IMR-90 (cell line): Measurements from ENCODE around the gene PDE11A. TPM values are rescaled to one million over a fixed set of nuclear protein-coding genes. Genes with fewer than 3 reads are reported as not detected.

Experiments
- ATAC-seq: fragments of 200-7000 bp; cut with Tn5 transposase; 2 replicates; pipeline ENCODE4 v1.9.1; 2020; ENCODE audit warnings: low read depth, mild to moderate bottlenecking, moderate library complexity
- BruUV-seq: library from RNA; stranded (reverse); fragments of 400-500 nt; replicated peaks from 2 replicates; lab custom pipeline; 2021; lab: Mats Ljungman, UMichigan
- CTCF ChIA-PET: fragments of 300-600 bp; formaldehyde crosslinking; extraction: SDS; loops from one replicate; lab custom pipeline; 2021; ENCODE audit warnings: antibody characterized with exemption; lab: Yijun Ruan, JAX
- POLR2A ChIA-PET: fragments of 300-600 bp; sonication (Branson Sonifier 250); formaldehyde crosslinking; loops from one replicate; lab custom pipeline; 2022; ENCODE audit warnings: antibody characterized with exemption; ENCODE audit not compliant: unreplicated experiment; lab: Charles Lee
- DNase-seq: peaks from one replicate; pipeline ENCODE4 v3.0.0; 2013
- H2AFZ ChIP-seq: replicated peaks from 2 replicates; pipeline ENCODE3; 2013; ENCODE audit warnings: low read length, mild to moderate bottlenecking; ENCODE audit not compliant: poor library complexity
- H2AK5ac ChIP-seq: 2 replicates; pipeline ENCODE4 v1.6.1; 2013; ENCODE audit warnings: low read depth, low read length, inconsistent platforms
- H2AK9ac ChIP-seq: replicated peaks from 2 replicates; pipeline ENCODE3; 2013; ENCODE audit warnings: mild to moderate bottlenecking, low read depth, low read length, moderate library complexity; ENCODE audit not compliant: poor library complexity
- H2BK120ac ChIP-seq: 2 replicates; pipeline ENCODE4 v1.6.1; 2013; ENCODE audit warnings: low read depth, low read length, inconsistent platforms
- H2BK15ac ChIP-seq: 3 replicates; pipeline ENCODE4 v1.6.1; 2013; ENCODE audit warnings: low read depth, low read length, inconsistent platforms
- H2BK20ac ChIP-seq: 2 replicates; pipeline ENCODE4 v1.6.1; 2013; ENCODE audit warnings: low read depth, mild to moderate bottlenecking, inconsistent platforms, low read length, moderate library complexity
- H2BK5ac ChIP-seq: 2 replicates; pipeline ENCODE4 v1.6.1; 2013; ENCODE audit warnings: mild to moderate bottlenecking, low read depth, low read length, inconsistent platforms; ENCODE audit not compliant: poor library complexity, severe bottlenecking
- H3K14ac ChIP-seq: replicated peaks from 2 replicates; pipeline ENCODE4 v1.6.1; 2013; ENCODE audit warnings: low read depth, low read length, inconsistent platforms
- H3K18ac ChIP-seq: 2 replicates; pipeline ENCODE4 v1.6.1; 2013; ENCODE audit warnings: low read depth, low read length, control low read depth
- H3K23ac ChIP-seq: 2 replicates; pipeline ENCODE4 v1.6.1; 2013; ENCODE audit warnings: low read depth, low read length, inconsistent platforms
- H3K27ac ChIP-seq: 2 replicates; pipeline ENCODE4 v1.5.1; 2013; ENCODE audit warnings: mild to moderate bottlenecking, control low read depth, low read length; ENCODE audit not compliant: insufficient read depth
- H3K27me3 ChIP-seq: 2 replicates; pipeline ENCODE4 v1.6.1; 2013; ENCODE audit warnings: low read length; ENCODE audit not compliant: control insufficient read depth, insufficient read depth
- H3K36me3 ChIP-seq: 2 replicates; pipeline ENCODE4 v1.6.1; 2013; ENCODE audit warnings: low read length, mixed read lengths; ENCODE audit not compliant: control insufficient read depth, insufficient read depth
- H3K4ac ChIP-seq: 2 replicates; pipeline ENCODE4 v1.6.1; 2013; ENCODE audit warnings: low read depth, low read length, inconsistent platforms
- H3K4me1 ChIP-seq: 2 replicates; pipeline ENCODE4 v1.6.1; 2013; ENCODE audit warnings: low read length, mixed read lengths; ENCODE audit not compliant: control insufficient read depth, insufficient read depth
- H3K4me2 ChIP-seq: 2 replicates; pipeline ENCODE4 v1.6.1; 2013; ENCODE audit warnings: low read depth, mild to moderate bottlenecking, control low read depth, low read length, moderate library complexity
- H3K4me3 ChIP-seq: 2 replicates; pipeline ENCODE4 v1.5.1; 2013; ENCODE audit warnings: low read depth, mild to moderate bottlenecking, control low read depth, low read length, moderate library complexity; ENCODE audit not compliant: insufficient read depth
- H3K56ac ChIP-seq: 2 replicates; pipeline ENCODE4 v1.6.1; 2013; ENCODE audit warnings: low read length, inconsistent platforms; ENCODE audit not compliant: insufficient read depth; ENCODE audit errors: extremely low read depth
- H3K79me1 ChIP-seq, 2 experiments: 2 replicates each; pipeline ENCODE4 v1.6.1; 2013; ENCODE audit warnings: low read length in 2 of 2, inconsistent platforms in 1 of 2, low read depth in 1 of 2
- H3K9ac ChIP-seq: 2 replicates; pipeline ENCODE4 v1.6.1; 2013; ENCODE audit warnings: low read depth, low read length, control low read depth
- H3K9me1 ChIP-seq: 2 replicates; pipeline ENCODE4 v1.6.1; 2013; ENCODE audit warnings: low read length, inconsistent platforms; ENCODE audit not compliant: insufficient read depth
- H3K9me3 ChIP-seq: 2 replicates; pipeline ENCODE4 v1.6.1; 2013; ENCODE audit warnings: low read length; ENCODE audit not compliant: control insufficient read depth, insufficient read depth
- H4K20me1 ChIP-seq: 2 replicates; pipeline ENCODE4 v1.6.1; 2013; ENCODE audit warnings: low read length, inconsistent platforms; ENCODE audit not compliant: insufficient read depth
- H4K5ac ChIP-seq: 2 replicates; pipeline ENCODE4 v1.6.1; 2013; ENCODE audit warnings: mild to moderate bottlenecking, low read depth, low read length, control low read depth
- H4K8ac ChIP-seq, 2 experiments: 2 replicates each; pipeline ENCODE4 v1.6.1; 2013; ENCODE audit warnings: low read depth in 2 of 2, low read length in 2 of 2, control low read depth in 1 of 2, inconsistent platforms in 1 of 2
- H4K91ac ChIP-seq: 2 replicates; pipeline ENCODE4 v1.6.1; 2013; ENCODE audit warnings: low read depth, low read length, inconsistent platforms; ENCODE audit not compliant: insufficient read depth
- CTCF ChIP-seq: conservative IDR thresholded peaks from 2 replicates; pipeline ENCODE4 v1.5.1; 2012; ENCODE audit warnings: mild to moderate bottlenecking, low read depth, low read length, improper control_type of control experiment
- ELK1 ChIP-seq: fragments of 150-350 bp; IDR thresholded peaks from 2 replicates; pipeline ENCODE4 v1.6.1; 2016; ENCODE audit warnings: low read depth, mild to moderate bottlenecking, low read length, moderate library complexity, borderline replicate concordance
- FOS ChIP-seq: fragments of 150-350 bp; IDR thresholded peaks from 2 replicates; pipeline ENCODE4 v1.6.1; 2016; ENCODE audit warnings: low read depth, low read length
- MAFK ChIP-seq: IDR thresholded peaks from 2 replicates; pipeline ENCODE4 v1.6.1; 2012; ENCODE audit warnings: low read depth, low read length, improper control_type of control experiment
- MXI1 ChIP-seq: IDR thresholded peaks from 2 replicates; pipeline ENCODE4 v1.6.1; 2012; ENCODE audit warnings: low read depth, mild to moderate bottlenecking, low read length, moderate library complexity, borderline replicate concordance
- NFE2L2 ChIP-seq: fragments of 150-350 bp; IDR thresholded peaks from 2 replicates; pipeline ENCODE4 v1.6.1; 2016; ENCODE audit warnings: low read depth, mild to moderate bottlenecking, low read length
- RFX5 ChIP-seq: IDR thresholded peaks from 2 replicates; pipeline ENCODE4 v1.8.0; 2012; ENCODE audit warnings: low read depth, mild to moderate bottlenecking, low read length, moderate library complexity
- WGBS, 2 experiments: methylation state at CpG; one replicate each; pipeline versions ENCODE4 v1.1.5 to v1.1.7; 2013; ENCODE audit warnings: missing lambda C conversion rate in 2 of 2; ENCODE audit not compliant: insufficient read length in 1 of 2; ENCODE audit errors: extremely low coverage in 2 of 2; 5-methylcytosine and 5-hydroxymethylcytosine counted together
- dilution Hi-C: fragments of 300-500 bp; cut with HindIII; formaldehyde crosslinking; loops from one replicate; pipeline ENCODE4 v1.14.3; 2018; ENCODE audit warnings: low sequenced_read_pairs; ENCODE audit not compliant: unreplicated experiment
- in situ Hi-C: fragments of 300-500 bp; cut with MboI; formaldehyde crosslinking; loops from 3 replicates; pipeline ENCODE4 v1.14.3; 2019; ENCODE audit warnings: low sequenced_read_pairs, inconsistent platforms, mixed read lengths
- intact Hi-C: fragments of 100-400 bp; cut with micrococcal nuclease; formaldehyde crosslinking; loops from 2 replicates; pipeline ENCODE4 v1.10.0; 2022
- polyA plus RNA-seq, 3 experiments: library from polyadenylated mRNA; depleted of rRNA; stranded (reverse); fragments of >200 nt; gene quantifications; 2 replicates each; pipeline ENCODE4 v1.2.3, GENCODE V29; 2012; ENCODE audit warnings: low replicate concordance in 1 of 3
- total RNA-seq: library from RNA; depleted of rRNA; stranded (reverse); fragments of >200 nt; gene quantifications from 2 replicates; pipeline ENCODE4 v1.2.3, GENCODE V29; 2012

PDE11A gene
- total and polyA plus RNA-seq, 2 of the 4 experiments (the other 2 are of a cell fraction): 0.21 to 0.72 TPM

- Histone ChIP-seq H4K91ac (no peak overlapping the region), H3K4ac (no peak overlapping the region), H3K4me2 (no peak overlapping the region), H4K8ac (no peak overlapping the region), H3K18ac (no peak overlapping the region), H3K27ac (no peak overlapping the region), H2BK15ac (no peak overlapping the region), H3K4me1 (no peaks in the 10 kb centered on the region), H3K36me3 (no peaks in the 10 kb centered on the region), H4K5ac (no peak overlapping the region), H2AFZ (no peak overlapping the region), H3K56ac (no peak overlapping the region), H3K14ac (no peak overlapping the region), H3K27me3 (no peaks in the 10 kb centered on the region), H3K9me3 (no peaks in the 10 kb centered on the region), H4K20me1 (no peaks in the 10 kb centered on the region), H3K79me1 (no peaks in the 10 kb centered on the region), H3K9me1 (no peaks in the 10 kb centered on the region), H2BK20ac (no peak overlapping the region), H3K4me3 (no peak overlapping the region), H2BK120ac (no peak overlapping the region), H3K9ac (no peak overlapping the region), H2BK5ac (no peak overlapping the region), H2AK9ac (no peak overlapping the region), H3K23ac (no peak overlapping the region), H2AK5ac (no peak overlapping the region)
- in situ Hi-C loops: no loop called here
- WGBS, 2 experiments: no CpG with 5 or more reads among the region's 2 CpGs
- DNase-seq (no peak), ATAC-seq (no peak)
- ChIA-PET POLR2A (no interaction called here), CTCF (interaction anchor here (0.8 kb wide), 1 partner anchor 71 kb away, joined by 3 read pairs; no protein-coding TSS in a partner anchor)
- dilution Hi-C loops: no loop called here
- no peak for TF ChIP-seq ELK1
- TF ChIP-seq MAFK: no peak
- no peak for TF ChIP-seq NFE2L2
- no peak for TF ChIP-seq RFX5
- TF ChIP-seq CTCF: no peak
- TF ChIP-seq MXI1: no peak
- no peak for TF ChIP-seq FOS
- no TSS peak for BruUV-seq
- intact Hi-C loops: no loop called here
Observed at GRCh38 chr2:177881921-177882320, 190.7 kb downstream of the PDE11A start.
